HFFc6 (cell line): Measurements from ENCODE around the gene SORCS3. TPM values are rescaled to one million over a fixed set of nuclear protein-coding genes. Genes with fewer than 3 reads are reported as not detected.

Experiments used
- DNase-seq: peaks from one replicate; pipeline ENCODE4 v3.0.0-alpha.2; 2018
- H3K27ac Mint-ChIP-seq: 2 replicates; pipeline ENCODE4 v1.8.0; 2020; ENCODE audit warnings: mild to moderate bottlenecking, mixed read lengths
- H3K27me3 Mint-ChIP-seq: 2 replicates; pipeline ENCODE4 v1.8.0; 2021; ENCODE audit warnings: mild to moderate bottlenecking, moderate library complexity, mixed read lengths; ENCODE audit not compliant: insufficient read depth
- H3K36me3 Mint-ChIP-seq: 2 replicates; pipeline ENCODE4 v1.8.0; 2021; ENCODE audit warnings: low read depth, mixed read lengths
- H3K4me1 Mint-ChIP-seq: 2 replicates; pipeline ENCODE4 v1.8.0; 2020; ENCODE audit warnings: low read depth, mixed read lengths
- H3K4me3 Mint-ChIP-seq: 2 replicates; pipeline ENCODE4 v1.8.0; 2020; ENCODE audit warnings: mild to moderate bottlenecking, moderate library complexity, mixed read lengths
- H3K9me3 Mint-ChIP-seq: 2 replicates; pipeline ENCODE4 v1.8.0; 2020; ENCODE audit warnings: mild to moderate bottlenecking, mixed read lengths
- total RNA-seq, 6 experiments: library from RNA; stranded (reverse); fragmentation: NEBNext Ultra II Directional; extraction: Animal tissue kit (Norgen Biotek cat#: 25700); gene quantifications; 2 replicates in 1 of 6; 3 replicates in 5 of 6; pipeline ENCODE4 v1.2.3, GENCODE V29; 2021
- TF ChIP-seq, protein P1 (sequence below): fragments of 200-600 bp; sonication (generic); IDR thresholded peaks from 2 replicates; pipeline ENCODE4 v1.5.0; 2021; ENCODE audit warnings: antibody characterized with exemption, mild to moderate bottlenecking

Gene SORCS3
- total RNA-seq, 6 experiments from 2014 or later = not detected

DNA sequence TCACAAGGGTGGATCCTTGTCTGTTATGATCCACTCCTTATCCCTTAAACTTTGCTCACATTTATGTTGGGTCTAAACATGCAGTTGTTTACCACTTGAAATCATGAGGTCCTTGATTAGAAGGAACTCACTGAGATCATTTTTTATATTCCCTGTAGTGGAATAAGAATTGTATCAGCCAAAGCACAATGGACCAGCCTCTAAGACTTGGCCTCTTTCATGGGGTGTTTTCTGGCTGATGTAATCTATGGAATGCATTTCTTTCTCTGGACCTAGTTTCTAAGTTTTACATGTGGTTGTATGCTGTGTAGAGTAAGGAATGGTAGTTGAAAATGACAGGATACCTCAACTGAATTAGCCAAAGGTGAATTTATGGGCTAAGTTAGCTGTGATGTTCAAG, 376.6 kb downstream of the SORCS3 start:
- Mint-ChIP-seq H3K27me3 (no peaks in the 10 kb centered on the region), H3K4me3 (no peak overlapping the region), H3K4me1 (no peaks in the 10 kb centered on the region), H3K36me3 (no peaks in the 10 kb centered on the region), H3K9me3 (peaks cover 42% of the 10 kb centered on the region), H3K27ac (no peak overlapping the region)
- no peak for DNase-seq
- TF ChIP-seq, protein P1, sequence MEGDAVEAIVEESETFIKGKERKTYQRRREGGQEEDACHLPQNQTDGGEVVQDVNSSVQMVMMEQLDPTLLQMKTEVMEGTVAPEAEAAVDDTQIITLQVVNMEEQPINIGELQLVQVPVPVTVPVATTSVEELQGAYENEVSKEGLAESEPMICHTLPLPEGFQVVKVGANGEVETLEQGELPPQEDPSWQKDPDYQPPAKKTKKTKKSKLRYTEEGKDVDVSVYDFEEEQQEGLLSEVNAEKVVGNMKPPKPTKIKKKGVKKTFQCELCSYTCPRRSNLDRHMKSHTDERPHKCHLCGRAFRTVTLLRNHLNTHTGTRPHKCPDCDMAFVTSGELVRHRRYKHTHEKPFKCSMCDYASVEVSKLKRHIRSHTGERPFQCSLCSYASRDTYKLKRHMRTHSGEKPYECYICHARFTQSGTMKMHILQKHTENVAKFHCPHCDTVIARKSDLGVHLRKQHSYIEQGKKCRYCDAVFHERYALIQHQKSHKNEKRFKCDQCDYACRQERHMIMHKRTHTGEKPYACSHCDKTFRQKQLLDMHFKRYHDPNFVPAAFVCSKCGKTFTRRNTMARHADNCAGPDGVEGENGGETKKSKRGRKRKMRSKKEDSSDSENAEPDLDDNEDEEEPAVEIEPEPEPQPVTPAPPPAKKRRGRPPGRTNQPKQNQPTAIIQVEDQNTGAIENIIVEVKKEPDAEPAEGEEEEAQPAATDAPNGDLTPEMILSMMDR = no peak

DNA sequence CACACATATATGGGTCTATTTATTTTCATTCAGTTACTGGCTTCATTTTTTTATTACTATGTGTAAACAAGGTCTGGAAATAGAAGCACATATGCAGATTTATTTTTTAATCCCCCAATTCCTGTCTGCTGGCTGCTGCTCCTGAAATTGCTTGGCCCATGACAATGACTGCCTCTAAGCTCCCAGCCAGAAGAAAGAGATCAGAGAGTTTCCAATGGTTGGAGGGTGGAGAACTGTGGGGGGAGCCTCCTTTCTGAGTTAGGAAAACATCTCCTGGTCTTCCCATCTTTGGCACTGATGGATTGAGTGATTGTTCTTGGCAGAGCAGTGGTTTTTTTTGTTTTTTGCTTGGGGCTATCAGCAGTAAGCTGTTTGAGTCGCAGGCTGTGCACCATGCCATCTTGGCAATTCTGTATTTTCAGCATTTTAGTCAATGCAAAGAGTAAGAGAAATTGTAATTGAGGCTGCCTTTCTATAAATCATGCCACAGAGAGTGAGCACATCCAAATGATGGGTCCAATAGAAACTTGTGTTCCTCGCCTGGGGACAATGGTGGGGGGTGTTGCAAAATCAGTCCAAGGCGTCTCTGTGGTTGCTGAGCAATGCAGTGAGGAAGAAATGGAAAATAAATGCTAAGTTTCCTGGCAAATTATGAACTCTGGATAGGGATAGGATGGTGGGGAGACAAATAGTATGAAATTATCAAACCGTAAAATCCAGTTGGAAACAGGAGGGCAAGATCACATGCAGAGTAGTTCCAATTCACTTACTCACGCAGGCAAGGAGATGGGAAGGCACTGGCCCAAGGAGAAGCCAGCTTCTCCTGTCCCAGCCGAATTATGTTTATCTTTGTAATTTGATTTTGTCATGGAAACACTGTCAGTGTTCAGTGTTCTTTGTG, 382.4 kb downstream of the SORCS3 start:
- DNase-seq = no peak
- H3K9me3 Mint-ChIP-seq = peaks cover 54% of the 10 kb centered on the region
- no peak overlapping the region for H3K4me3 Mint-ChIP-seq
- no peaks in the 10 kb centered on the region for H3K27me3 Mint-ChIP-seq
- TF ChIP-seq, protein P1 = no peak
- H3K4me1 Mint-ChIP-seq = no peaks in the 10 kb centered on the region
- H3K36me3 Mint-ChIP-seq = no peaks in the 10 kb centered on the region
- no peak overlapping the region for H3K27ac Mint-ChIP-seq

DNA sequence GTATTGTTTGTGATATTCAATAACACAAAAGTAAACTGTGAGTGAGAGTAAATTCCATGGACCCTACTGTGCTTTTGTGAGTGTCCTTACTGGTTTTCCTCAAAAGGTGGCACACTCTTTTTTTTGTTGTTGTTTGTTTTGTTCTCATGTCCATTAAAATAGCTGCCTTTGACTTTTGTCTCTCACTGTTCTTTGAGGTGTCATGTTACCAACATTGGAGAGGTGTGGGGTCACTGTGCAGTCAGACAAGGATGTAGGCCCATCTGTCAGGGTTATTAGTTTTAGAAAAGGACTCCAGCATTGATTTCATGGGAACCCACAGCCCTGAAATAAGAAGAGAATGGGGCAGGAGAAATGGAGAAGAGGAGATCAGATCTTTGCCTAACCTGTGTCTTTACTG, 383.1 kb downstream of the SORCS3 start:
- no peak for DNase-seq
- Mint-ChIP-seq H3K4me1 (no peaks in the 10 kb centered on the region), H3K27ac (no peak overlapping the region), H3K4me3 (no peak overlapping the region), H3K9me3 (peaks cover 49% of the 10 kb centered on the region), H3K27me3 (no peaks in the 10 kb centered on the region), H3K36me3 (no peaks in the 10 kb centered on the region)
- TF ChIP-seq, protein P1 = no peak

DNA sequence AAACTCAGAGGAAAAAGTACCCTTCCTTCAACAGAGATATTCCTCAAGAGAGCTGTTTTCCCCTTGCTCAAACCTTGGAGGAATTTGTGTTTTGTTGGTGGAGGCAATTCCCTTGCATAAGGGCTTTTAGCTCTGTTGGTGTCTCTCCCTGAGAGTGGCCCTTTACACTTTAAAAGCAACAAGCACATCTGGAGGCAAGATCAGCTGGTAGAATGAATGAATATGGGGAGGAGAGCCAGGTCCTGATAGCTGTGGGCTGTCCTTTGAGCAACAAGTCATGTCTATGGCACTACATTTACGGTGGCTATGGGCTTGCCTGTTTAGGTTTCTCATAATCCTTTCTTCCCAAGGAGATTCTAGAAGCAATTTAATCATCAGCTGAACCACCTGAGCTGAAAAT, 384.0 kb downstream of the SORCS3 start:
- Mint-ChIP-seq H3K27ac (no peak overlapping the region), H3K4me3 (no peak overlapping the region), H3K4me1 (no peaks in the 10 kb centered on the region), H3K27me3 (no peaks in the 10 kb centered on the region), H3K9me3 (peaks cover 51% of the 10 kb centered on the region), H3K36me3 (no peaks in the 10 kb centered on the region)
- DNase-seq = no peak
- TF ChIP-seq, protein P1 = no peak

DNA sequence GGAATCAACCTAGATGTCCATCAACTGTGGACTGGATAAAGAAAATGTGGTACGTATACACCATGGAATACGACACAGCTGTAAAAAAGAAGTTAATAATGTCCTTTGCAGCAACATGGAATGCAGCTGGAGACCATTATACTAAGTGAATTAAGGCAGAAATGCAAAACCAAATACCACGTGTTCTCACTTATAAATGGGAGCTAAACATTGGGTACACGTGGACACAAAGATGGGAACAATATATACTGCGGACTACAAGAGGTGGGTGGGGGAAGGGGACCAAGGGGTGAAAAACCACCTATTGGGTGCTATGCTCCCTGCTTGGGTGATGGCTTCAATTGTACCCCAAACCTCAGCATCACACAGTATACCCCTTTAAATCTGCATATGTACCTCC, 385.5 kb downstream of the SORCS3 start:
- Mint-ChIP-seq H3K27ac (no peak overlapping the region), H3K27me3 (no peaks in the 10 kb centered on the region), H3K4me3 (no peak overlapping the region), H3K36me3 (no peaks in the 10 kb centered on the region), H3K4me1 (no peaks in the 10 kb centered on the region), H3K9me3 (peaks cover 56% of the 10 kb centered on the region)
- TF ChIP-seq, protein P1 = no peak
- DNase-seq = no peak
